HG03060 (cell line): ENCODE data around the gene SLC39A7.
"Not testable (repeated sequence)": the region's sequence is repeated elsewhere in the genome, so short reads cannot be mapped to it uniquely, and the experiment has no call there.

Experiments used
- ATAC-seq: cut with Tn5 transposase; IDR thresholded peaks from one replicate; pipeline ENCODE4 v1.9.1; 2021; ENCODE audit warnings: low read depth, moderate number of reproducible peaks; ENCODE audit not compliant: unreplicated experiment

The SLC39A7 gene

GRCh38 chr6:33226503-33227120 is 25.9 kb downstream of the SLC39A7 start:
- not testable (repeated sequence) for ATAC-seq

- no peak for ATAC-seq
Measured at GRCh38 chr6:33235221-33235634, 34.6 kb downstream of the SLC39A7 start.

GRCh38 chr6:33236328-33236727 is 35.7 kb downstream of the SLC39A7 start:
- ATAC-seq, result no peak

- ATAC-seq, result no peak
Measured at GRCh38 chr6:33236852-33237251, 36.2 kb downstream of the SLC39A7 start.

- no peak for ATAC-seq
Measured at GRCh38 chr6:33237741-33238140, 37.1 kb downstream of the SLC39A7 start.

- no peak for ATAC-seq
Measured at GRCh38 chr6:33241968-33242367, 41.3 kb downstream of the SLC39A7 start.

- no peak for ATAC-seq
Measured at GRCh38 chr6:33243476-33243875, 42.8 kb downstream of the SLC39A7 start.

- ATAC-seq, result no peak
Measured at GRCh38 chr6:33247977-33248642, 47.4 kb downstream of the SLC39A7 start.

GRCh38 chr6:33248643-33248931 is 47.9 kb downstream of the SLC39A7 start:
- ATAC-seq, result no peak

GRCh38 chr6:33248932-33249731 is 48.5 kb downstream of the SLC39A7 start:
- peak; percentile 86 for ATAC-seq

GRCh38 chr6:33249732-33250630 is 49.3 kb downstream of the SLC39A7 start:
- no peak for ATAC-seq

GRCh38 chr6:33250731-33251130 is 50.1 kb downstream of the SLC39A7 start:
- ATAC-seq, result no peak

GRCh38 chr6:33251395-33252012 is 50.8 kb downstream of the SLC39A7 start:
- no peak for ATAC-seq

- no peak for ATAC-seq
Measured at GRCh38 chr6:33252759-33253158, 52.1 kb downstream of the SLC39A7 start.
